ENCODE measurements around the gene PHC2.

DNA sequence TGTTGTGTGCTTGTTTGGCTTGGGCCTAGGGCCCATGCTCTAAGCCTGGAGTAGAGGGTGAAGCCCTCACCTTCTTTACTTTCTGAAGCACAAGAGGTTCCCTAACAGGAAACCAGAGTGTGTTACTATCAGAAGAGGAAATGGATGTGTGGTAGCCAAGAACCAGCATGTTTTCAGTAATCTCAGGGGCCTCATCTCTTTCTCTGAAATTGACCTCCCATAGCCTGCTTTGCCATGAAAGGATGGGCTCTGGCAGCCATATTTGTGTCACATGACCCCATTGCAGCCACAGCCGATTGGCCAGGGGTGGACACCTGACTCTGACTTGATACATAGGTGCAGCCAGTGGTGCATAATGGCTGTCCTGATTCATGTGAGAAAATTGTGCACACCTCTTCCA is 128.6 kb downstream of the PHC2 start:
- TF ChIP-seq POLR2A (IDR thresholded peaks at IDR 0.05): no peak
- TF ChIP-seq, protein P1, sequence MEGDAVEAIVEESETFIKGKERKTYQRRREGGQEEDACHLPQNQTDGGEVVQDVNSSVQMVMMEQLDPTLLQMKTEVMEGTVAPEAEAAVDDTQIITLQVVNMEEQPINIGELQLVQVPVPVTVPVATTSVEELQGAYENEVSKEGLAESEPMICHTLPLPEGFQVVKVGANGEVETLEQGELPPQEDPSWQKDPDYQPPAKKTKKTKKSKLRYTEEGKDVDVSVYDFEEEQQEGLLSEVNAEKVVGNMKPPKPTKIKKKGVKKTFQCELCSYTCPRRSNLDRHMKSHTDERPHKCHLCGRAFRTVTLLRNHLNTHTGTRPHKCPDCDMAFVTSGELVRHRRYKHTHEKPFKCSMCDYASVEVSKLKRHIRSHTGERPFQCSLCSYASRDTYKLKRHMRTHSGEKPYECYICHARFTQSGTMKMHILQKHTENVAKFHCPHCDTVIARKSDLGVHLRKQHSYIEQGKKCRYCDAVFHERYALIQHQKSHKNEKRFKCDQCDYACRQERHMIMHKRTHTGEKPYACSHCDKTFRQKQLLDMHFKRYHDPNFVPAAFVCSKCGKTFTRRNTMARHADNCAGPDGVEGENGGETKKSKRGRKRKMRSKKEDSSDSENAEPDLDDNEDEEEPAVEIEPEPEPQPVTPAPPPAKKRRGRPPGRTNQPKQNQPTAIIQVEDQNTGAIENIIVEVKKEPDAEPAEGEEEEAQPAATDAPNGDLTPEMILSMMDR (IDR thresholded peaks at IDR 0.05): no peak
